Measurements from ENCODE around the gene NFIA. TPM values are rescaled to one million over a fixed set of nuclear protein-coding genes. Genes with fewer than 3 reads are reported as not detected.

NFIA gene
- total RNA-seq, 1 experiment from 2014 or later = 0.35 TPM

DNA sequence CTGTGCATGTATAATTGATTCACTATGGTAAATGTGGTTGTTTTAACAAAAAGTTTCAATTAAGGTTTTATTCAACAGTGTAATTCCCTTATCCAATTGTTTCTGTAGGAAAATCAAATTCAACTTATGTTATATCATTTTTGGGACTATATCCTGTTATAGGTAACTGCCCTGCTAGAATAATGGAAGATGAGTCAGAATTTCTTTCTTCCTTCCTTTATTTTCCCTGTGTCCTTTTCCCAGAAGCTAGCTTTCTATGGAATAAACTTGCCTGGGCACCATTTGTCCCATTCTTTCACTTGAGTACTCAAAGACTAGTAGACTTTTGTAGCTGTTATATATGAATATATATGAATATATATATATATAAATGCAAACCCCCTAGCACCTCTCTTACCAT lies 341.3 kb downstream of the NFIA start:
- H4K5ac ChIP-seq (ENCODE audit: insufficient read length, low read depth, low read length) = no peak overlapping the region
- H3T11ph ChIP-seq (ENCODE audit: low read length) = no peak overlapping the region
- H3K4ac ChIP-seq (ENCODE audit: low read depth, low read length) = no peak overlapping the region
- H3K23me2 ChIP-seq (ENCODE audit: insufficient read length, low read depth, low read length, poor library complexity, severe bottlenecking) = no peaks in the 10 kb centered on the region
- no peak overlapping the region for H4K91ac ChIP-seq (ENCODE audit: insufficient read length, low read depth, low read length)
- no peaks in the 10 kb centered on the region for H3K9me3 ChIP-seq (ENCODE audit: control insufficient read depth, low read depth, low read length)
- H3K4me2 ChIP-seq (ENCODE audit: insufficient read depth, insufficient read length, low read length) = no peak overlapping the region
- H3K56ac ChIP-seq (ENCODE audit: insufficient read length, low read depth, low read length) = no peak overlapping the region
- H2BK20ac ChIP-seq (ENCODE audit: low read depth, low read length, poor library complexity, severe bottlenecking) = no peak overlapping the region
- no peaks in the 10 kb centered on the region for H4K20me1 ChIP-seq (ENCODE audit: control insufficient read depth, insufficient read depth, insufficient read length)
- TF ChIP-seq, protein P1, sequence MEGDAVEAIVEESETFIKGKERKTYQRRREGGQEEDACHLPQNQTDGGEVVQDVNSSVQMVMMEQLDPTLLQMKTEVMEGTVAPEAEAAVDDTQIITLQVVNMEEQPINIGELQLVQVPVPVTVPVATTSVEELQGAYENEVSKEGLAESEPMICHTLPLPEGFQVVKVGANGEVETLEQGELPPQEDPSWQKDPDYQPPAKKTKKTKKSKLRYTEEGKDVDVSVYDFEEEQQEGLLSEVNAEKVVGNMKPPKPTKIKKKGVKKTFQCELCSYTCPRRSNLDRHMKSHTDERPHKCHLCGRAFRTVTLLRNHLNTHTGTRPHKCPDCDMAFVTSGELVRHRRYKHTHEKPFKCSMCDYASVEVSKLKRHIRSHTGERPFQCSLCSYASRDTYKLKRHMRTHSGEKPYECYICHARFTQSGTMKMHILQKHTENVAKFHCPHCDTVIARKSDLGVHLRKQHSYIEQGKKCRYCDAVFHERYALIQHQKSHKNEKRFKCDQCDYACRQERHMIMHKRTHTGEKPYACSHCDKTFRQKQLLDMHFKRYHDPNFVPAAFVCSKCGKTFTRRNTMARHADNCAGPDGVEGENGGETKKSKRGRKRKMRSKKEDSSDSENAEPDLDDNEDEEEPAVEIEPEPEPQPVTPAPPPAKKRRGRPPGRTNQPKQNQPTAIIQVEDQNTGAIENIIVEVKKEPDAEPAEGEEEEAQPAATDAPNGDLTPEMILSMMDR (conservative IDR thresholded peaks at IDR 0.05) = no peak
- no peak overlapping the region for H2BK5ac ChIP-seq (ENCODE audit: insufficient read length, low read length)
- no peak overlapping the region for H2AK5ac ChIP-seq (ENCODE audit: insufficient read length, low read length)
- no peaks in the 10 kb centered on the region; the same call in 1 of the 2 replicates for H3K4me1 ChIP-seq (ENCODE audit: insufficient read depth, low read length)
- no peak overlapping the region for H2AFZ ChIP-seq (ENCODE audit: low read length)
- H3K18ac ChIP-seq (ENCODE audit: insufficient read length, low read depth, low read length) = no peak overlapping the region
- no peaks in the 10 kb centered on the region for H3K9me3 Mint-ChIP-seq
- no peaks in the 10 kb centered on the region for H3K27me3 ChIP-seq (ENCODE audit: insufficient read depth, low read length)
- H2BK120ac ChIP-seq (ENCODE audit: low read depth, low read length, poor library complexity, severe bottlenecking) = no peak overlapping the region
- DNase-seq = no peak
- H3K14ac ChIP-seq (ENCODE audit: insufficient read depth, low read length) = no peak overlapping the region
- H2BK15ac ChIP-seq (ENCODE audit: low read depth, low read length) = no peak overlapping the region
- H3K27ac Mint-ChIP-seq = no peak overlapping the region
- no peaks in the 10 kb centered on the region for H3K79me2 ChIP-seq (ENCODE audit: insufficient read depth, low read length)
- H3K9ac ChIP-seq (ENCODE audit: extremely low read depth, insufficient read length, low read length) = no peak overlapping the region
- H3K36me3 Mint-ChIP-seq (ENCODE audit: insufficient read depth in 1 of 3, low read depth in 3 of 3) = no peaks in the 10 kb centered on the region
- no peak overlapping the region for H4K8ac ChIP-seq (replicated peaks; ENCODE audit: insufficient read length, low read depth, low read length)
- H3K79me1 ChIP-seq (ENCODE audit: insufficient read depth, low read depth, low read length, poor library complexity, severe bottlenecking) = no peaks in the 10 kb centered on the region
- H2BK12ac ChIP-seq (ENCODE audit: insufficient read length, low read depth, low read length) = no peak overlapping the region
- H3K27ac ChIP-seq (ENCODE audit: insufficient read length, low read depth, low read length) = no peak overlapping the region
- no peak overlapping the region for H3K23ac ChIP-seq (ENCODE audit: insufficient read length, low read depth, low read length)
- no peaks in the 10 kb centered on the region for H3K27me3 Mint-ChIP-seq (ENCODE audit: low read depth)
- H3K4me1 Mint-ChIP-seq = peaks cover 21 to 26% of the 10 kb centered on the region in 2 experiments
- H3K4me3 Mint-ChIP-seq = no peak overlapping the region

Data from H9 (cell line).